Activated T-cell treated with anti-CD3 and anti-CD28 coated beads for 1 hour (primary cell): ENCODE results near the gene LRIT2.
"Not testable (repeated sequence)": the region's sequence is repeated elsewhere in the genome, so short reads cannot be mapped to it uniquely, and the experiment has no call there.

ENCODE experiments used
- DNase-seq: peaks from one replicate; pipeline ENCODE4 v3.0.0-alpha.2; 2020; ENCODE audit warnings: low read depth

Gene LRIT2

DNA sequence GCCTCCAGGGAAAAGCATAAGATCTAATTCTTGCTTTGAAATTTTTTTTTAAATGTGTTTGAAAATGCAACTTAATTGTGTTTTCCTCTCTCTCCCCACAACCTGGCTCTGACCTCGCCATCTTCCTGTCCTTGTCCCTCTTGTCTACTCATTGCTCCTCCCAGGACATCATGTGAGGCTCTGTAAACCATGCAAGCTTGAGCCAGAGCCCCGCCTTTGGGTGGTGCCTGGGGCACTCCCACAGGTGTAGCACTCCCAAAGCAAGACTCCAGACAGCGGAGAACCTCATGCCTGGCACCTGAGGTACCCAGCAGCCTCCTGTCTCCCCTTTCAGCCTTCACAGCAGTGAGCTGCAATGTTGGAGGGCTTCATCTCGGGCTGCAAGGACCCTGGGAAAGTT, 40.8 kb downstream of the LRIT2 start:
- no peak for DNase-seq

- DNase-seq: no peak
These were observed 43.7 kb downstream of the LRIT2 start for GRCh38 chr10:84181631-84182030.

GRCh38 chr10:84180386-84180785, 45.0 kb downstream of the LRIT2 start:
- not testable (repeated sequence) for DNase-seq

DNA sequence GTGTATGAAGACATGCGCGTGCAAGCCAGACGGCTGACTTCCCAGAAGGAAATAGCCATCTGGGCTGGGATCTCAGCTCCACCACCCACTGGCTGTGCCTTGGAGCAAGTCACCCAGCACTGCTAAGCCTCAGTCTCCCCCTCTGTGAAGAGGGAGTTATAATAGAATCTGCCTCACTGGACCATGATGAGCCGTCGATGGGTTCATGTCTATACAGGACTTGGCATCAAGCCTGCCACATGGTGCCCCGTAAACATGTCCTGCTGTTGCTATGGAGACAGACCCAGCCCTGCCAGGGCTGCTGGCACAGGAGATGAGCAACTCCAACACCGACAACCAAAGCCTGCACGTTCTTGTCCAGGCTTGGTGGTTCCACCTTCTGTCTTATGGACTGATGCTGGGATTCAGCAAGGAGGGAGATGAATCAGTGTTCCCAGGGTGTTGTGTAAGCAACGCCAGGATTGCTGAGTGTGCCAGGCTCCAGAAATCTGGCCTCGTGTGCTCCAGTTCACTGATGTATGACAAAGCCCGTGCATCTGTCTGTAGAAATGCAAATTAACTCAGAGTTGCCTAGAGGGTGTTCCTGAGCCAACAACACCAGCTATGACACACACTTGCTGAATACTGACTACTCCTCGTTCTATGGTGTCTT, 46.2 kb downstream of the LRIT2 start:
- DNase-seq: no peak

DNA sequence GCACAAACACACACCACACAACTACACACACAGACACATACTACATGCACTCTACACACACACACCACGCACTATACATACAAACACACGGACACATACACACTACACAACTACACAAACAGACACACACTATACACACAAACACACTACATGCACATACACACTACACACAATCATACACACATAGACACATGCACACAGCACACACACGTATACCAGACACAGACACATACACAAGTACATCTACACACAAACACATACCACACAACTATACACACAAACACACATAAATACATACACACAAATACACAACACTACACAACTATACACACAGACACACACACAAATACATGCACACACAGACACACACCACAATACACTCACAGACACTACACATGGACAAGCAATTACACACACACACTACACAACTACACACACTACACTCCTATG, 47.2 kb downstream of the LRIT2 start:
- no peak for DNase-seq

GRCh38 chr10:84177541-84178141, 47.7 kb downstream of the LRIT2 start:
- DNase-seq: peak; percentile 24

- DNase-seq: no peak
These were observed 48.4 kb downstream of the LRIT2 start for GRCh38 chr10:84176836-84177474.

DNA sequence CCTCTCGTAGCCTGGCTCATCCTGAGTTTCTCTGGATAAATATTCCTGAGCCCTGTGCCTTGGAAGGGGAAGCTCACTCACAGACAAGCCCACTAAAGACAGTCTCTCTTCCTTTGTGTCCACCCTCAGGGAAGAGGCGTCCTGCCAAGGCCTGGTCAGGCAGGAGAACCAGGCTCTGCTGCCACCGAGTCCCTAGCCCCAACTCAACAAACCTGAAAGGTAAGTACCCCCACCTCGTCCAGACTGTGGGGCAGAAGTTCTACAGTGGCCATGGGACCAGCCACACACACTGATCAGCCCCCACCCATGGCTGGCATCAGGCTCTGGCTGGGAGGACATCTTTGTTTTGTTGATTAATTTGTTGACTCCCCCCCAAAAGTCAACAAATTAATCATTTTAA, 49.0 kb downstream of the LRIT2 start:
- DNase-seq: no peak

DNA sequence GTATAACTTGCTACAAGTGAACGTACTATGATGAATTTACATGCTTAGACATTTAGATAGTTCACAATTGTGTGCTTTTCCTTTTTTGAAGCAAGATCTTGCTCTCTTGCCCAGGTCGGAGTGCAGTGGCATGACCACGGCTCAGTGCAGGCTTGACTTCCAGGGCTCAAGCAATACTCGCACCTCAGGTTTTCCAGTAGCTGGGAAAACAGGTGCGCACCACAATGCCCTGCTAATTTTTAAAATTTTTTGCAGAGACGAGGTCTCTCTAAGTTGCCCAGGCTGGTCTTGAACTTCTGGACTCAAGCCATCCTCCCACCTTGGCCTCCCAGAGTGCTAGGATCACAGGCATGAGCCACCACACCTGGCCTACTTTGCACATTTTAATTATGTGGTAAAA, 49.9 kb downstream of the LRIT2 start:
- DNase-seq: no peak

GRCh38 chr10:84173501-84173929, 51.8 kb downstream of the LRIT2 start, which contains the start of gene GPR15LG:
GPR15LG (plus strand) TSS chr10:84173801; CDS start chr10:84173852, 51 bp downstream.
- no peak for DNase-seq

- DNase-seq: no peak
These were observed 52.6 kb downstream of the LRIT2 start for GRCh38 chr10:84172467-84173356.

DNA sequence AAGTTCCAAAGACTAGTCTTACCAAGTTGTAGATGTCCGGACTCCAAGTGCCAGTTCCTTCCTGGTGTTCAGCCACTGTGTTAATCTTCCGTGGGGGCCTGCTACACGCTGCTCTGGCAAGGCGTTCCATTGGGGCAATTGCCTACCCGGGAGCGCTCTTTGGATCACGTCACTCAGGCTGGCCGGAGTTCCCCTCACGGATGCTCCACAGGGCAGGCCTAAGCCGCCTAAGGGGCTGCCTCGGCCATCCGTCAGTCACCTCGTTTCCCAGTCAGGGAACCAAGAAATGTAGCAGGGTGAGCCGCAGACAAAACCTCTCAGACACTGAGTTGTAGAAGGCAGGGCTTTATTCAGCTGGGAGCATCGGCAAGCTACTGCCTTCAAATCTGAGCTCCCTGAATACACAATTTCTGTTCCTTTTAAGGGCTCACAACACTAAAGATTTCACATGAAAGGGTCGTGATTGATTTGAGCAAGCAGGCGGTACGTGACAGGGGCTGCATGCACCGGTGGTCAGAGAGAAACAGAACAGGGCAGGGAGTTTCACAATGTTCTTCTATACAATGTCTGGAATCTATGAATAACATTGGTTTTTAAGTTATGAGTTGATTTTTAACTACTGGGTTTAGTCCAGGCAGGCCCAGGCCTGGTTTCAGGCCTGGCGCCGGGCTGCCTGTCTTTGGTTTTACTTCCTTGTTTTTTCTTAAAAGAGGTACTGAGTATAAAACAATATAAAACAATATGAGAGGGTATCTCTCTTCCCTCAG, 53.5 kb downstream of the LRIT2 start:
- DNase-seq: not testable (repeated sequence)

GRCh38 chr10:84171237-84171636, 54.1 kb downstream of the LRIT2 start:
- DNase-seq: not testable (repeated sequence)
